Panc1 (cell line): ENCODE data around the gene TTC16. TPM values are rescaled to one million over a fixed set of nuclear protein-coding genes. Genes with fewer than 3 reads are reported as not detected.

Source experiments
- ATAC-seq: fragments of 200-7000 bp; cut with Tn5 transposase; 2 replicates; pipeline ENCODE4 v1.9.1; 2020; ENCODE audit warnings: mild to moderate bottlenecking, moderate library complexity
- BruUV-seq: library from RNA; stranded (reverse); fragments of 400-500 nt; replicated peaks from 2 replicates; lab custom pipeline; 2021; lab: Mats Ljungman, UMichigan
- CTCF ChIA-PET: fragments of 300-600 bp; sonication (Branson Sonifier 250); formaldehyde crosslinking; loops from one replicate; lab custom pipeline; 2022; ENCODE audit warnings: antibody characterized with exemption; lab: Charles Lee
- POLR2A ChIA-PET: fragments of 300-600 bp; sonication (Branson Sonifier 250); formaldehyde crosslinking; loops from one replicate; lab custom pipeline; 2022; ENCODE audit warnings: antibody characterized with exemption; lab: Charles Lee
- DNase-seq: peaks from one replicate; pipeline ENCODE4 v3.0.0-alpha.2; 2010; ENCODE audit warnings: low read depth, low spot score
- H3K27ac ChIP-seq: 2 replicates; pipeline ENCODE4 v1.5.1; 2011; ENCODE audit warnings: mild to moderate bottlenecking, low read length, inconsistent platforms
- H3K27me3 ChIP-seq: fragments of 200-500 bp; sonication (Bioruptor generic); 2 replicates; pipeline ENCODE4 v1.6.0; 2014; ENCODE audit warnings: low read length, inconsistent platforms; ENCODE audit not compliant: control insufficient read depth, insufficient read depth
- H3K36me3 ChIP-seq: fragments of 200-500 bp; sonication (Bioruptor generic); 2 replicates; pipeline ENCODE4 v1.5.1; 2014; ENCODE audit warnings: inconsistent platforms, mild to moderate bottlenecking, low read length, moderate library complexity; ENCODE audit not compliant: control insufficient read depth, insufficient read depth
- H3K4me1 ChIP-seq: 2 replicates; pipeline ENCODE4 v1.5.1; 2011; ENCODE audit warnings: inconsistent platforms, mild to moderate bottlenecking, low read length, moderate library complexity; ENCODE audit not compliant: control insufficient read depth, insufficient read depth
- H3K4me3 ChIP-seq, 2 experiments: 2 replicates each; pipeline ENCODE4 v1.5.1; 2011 to 2012; ENCODE audit warnings: low read depth in 2 of 2, low read length in 2 of 2, mild to moderate bottlenecking in 2 of 2, inconsistent platforms in 1 of 2, moderate library complexity in 1 of 2
- H3K9me3 ChIP-seq: fragments of 200-500 bp; sonication (Bioruptor generic); 2 replicates; pipeline ENCODE4 v1.5.1; 2014; ENCODE audit warnings: low read depth, mild to moderate bottlenecking, inconsistent platforms, low read length, moderate library complexity; ENCODE audit not compliant: control insufficient read depth, insufficient read depth
- CTCF ChIP-seq: fragments of 450-650 bp; IDR thresholded peaks from 2 replicates; pipeline ENCODE4 v1.5.1; 2017; ENCODE audit warnings: mild to moderate bottlenecking
- POLR2AphosphoS5 ChIP-seq: IDR thresholded peaks from 2 replicates; pipeline ENCODE4 v1.6.1; 2012; ENCODE audit warnings: mild to moderate bottlenecking, low read depth, low read length, moderate library complexity
- REST ChIP-seq, 2 experiments: IDR thresholded peaks; 2 replicates each; pipeline ENCODE4 v1.6.1; 2011 to 2012; ENCODE audit warnings: low read depth in 2 of 2, control low read depth in 1 of 2, low read length in 1 of 2, mild to moderate bottlenecking in 1 of 2, moderate library complexity in 1 of 2; ENCODE audit not compliant: insufficient read depth in 1 of 2
- SIN3A ChIP-seq: IDR thresholded peaks from 2 replicates; pipeline ENCODE4 v1.6.1; 2012; ENCODE audit warnings: low read depth, mild to moderate bottlenecking, low read length, moderate library complexity, borderline replicate concordance; ENCODE audit not compliant: insufficient read depth
- TCF7L2 ChIP-seq: IDR thresholded peaks from 2 replicates; pipeline ENCODE4 v1.6.1; 2011; ENCODE audit warnings: mild to moderate bottlenecking, low read depth, low read length, inconsistent platforms
- in situ Hi-C: cut with HindIII; loops from 2 replicates; pipeline ENCODE4 v1.10.0; 2016; ENCODE audit warnings: low sequenced_read_pairs, low pct_unique_long_range_greater_than_20kb
- intact Hi-C: fragments of 100-400 bp; cut with micrococcal nuclease; formaldehyde crosslinking; loops from one replicate; pipeline ENCODE4 v1.10.0; 2022; ENCODE audit not compliant: unreplicated experiment
- total RNA-seq: library from RNA; stranded (reverse); gene quantifications from one replicate; pipeline ENCODE4 v1.2.1, GENCODE V29; 2021; ENCODE audit not compliant: unreplicated experiment

TTC16 gene
- total RNA-seq, 1 experiment from 2014 or later = 0.05 TPM

DNA sequence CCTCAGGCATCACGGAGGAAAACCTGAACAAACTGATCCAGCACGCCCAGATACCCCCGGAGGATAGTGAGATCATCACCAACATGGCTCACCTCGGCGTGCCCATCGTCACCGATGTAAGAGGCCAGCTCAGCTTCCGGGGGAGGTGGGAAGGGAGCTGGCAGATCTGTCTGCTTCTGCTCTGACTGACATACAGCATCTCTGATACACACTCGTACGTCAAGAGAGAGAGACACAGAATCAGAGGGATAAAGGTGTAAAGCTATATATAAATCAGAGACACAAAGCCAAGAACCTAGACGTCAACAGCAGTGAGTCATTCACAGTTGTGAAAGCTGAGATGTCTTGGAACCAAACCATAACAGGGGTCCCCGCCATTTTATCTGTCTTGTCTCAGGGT is 39.2 kb upstream of the TTC16 start:
- CTCF ChIA-PET = no interaction called here
- no peak for ATAC-seq

GRCh38 chr9:127679506-127679905 is 36.4 kb upstream of the TTC16 start:
- H3K27me3 ChIP-seq = no peaks in the 10 kb centered on the region
- H3K27ac ChIP-seq = no peak overlapping the region
- no peaks in the 10 kb centered on the region; the same call in 1 of the 2 replicates for H3K36me3 ChIP-seq
- no peaks in the 10 kb centered on the region for H3K4me1 ChIP-seq
- intact Hi-C loops (no loop called here), in situ Hi-C loops (no loop called here)
- ChIA-PET CTCF (interaction anchor here (0.5 kb wide), 1 partner anchor 42 kb away, joined by 3 read pairs; no protein-coding TSS in a partner anchor), POLR2A (interaction anchor here (0.7 kb wide), 1 partner anchor 205 kb away, joined by 4 read pairs; no protein-coding TSS in a partner anchor)
- BruUV-seq = no TSS peak
- H3K9me3 ChIP-seq = no peaks in the 10 kb centered on the region
- DNase-seq (no peak), ATAC-seq (no peak)
- no peak overlapping the region for H3K4me3 ChIP-seq
- TF ChIP-seq CTCF (no peak), TCF7L2 (no peak), REST (IDR thresholded peaks at IDR 0.05; ENCODE audit: insufficient read depth in 1 of 2, low read depth in 2 of 2, low read length in 1 of 2) (no peak), POLR2AphosphoS5 (no peak), SIN3A (no peak)

More for the DNA sequence above, 39.2 kb upstream of the TTC16 start:
- H3K4me3 ChIP-seq = no peak overlapping the region
- TF ChIP-seq TCF7L2 (no peak), POLR2AphosphoS5 (no peak)
- no TSS peak for BruUV-seq
- intact Hi-C loops (no loop called here), in situ Hi-C loops (no loop called here)
- no peaks in the 10 kb centered on the region; the same call in 1 of the 2 replicates for H3K36me3 ChIP-seq
- H3K27me3 ChIP-seq = no peaks in the 10 kb centered on the region
- no peak for DNase-seq
- H3K4me1 ChIP-seq = no peaks in the 10 kb centered on the region
- no peak overlapping the region for H3K27ac ChIP-seq
- H3K9me3 ChIP-seq = no peaks in the 10 kb centered on the region
- POLR2A ChIA-PET = interaction anchor here (0.5 kb wide), 1 partner anchor 194 kb away, joined by 12 read pairs; no protein-coding TSS in a partner anchor

DNA sequence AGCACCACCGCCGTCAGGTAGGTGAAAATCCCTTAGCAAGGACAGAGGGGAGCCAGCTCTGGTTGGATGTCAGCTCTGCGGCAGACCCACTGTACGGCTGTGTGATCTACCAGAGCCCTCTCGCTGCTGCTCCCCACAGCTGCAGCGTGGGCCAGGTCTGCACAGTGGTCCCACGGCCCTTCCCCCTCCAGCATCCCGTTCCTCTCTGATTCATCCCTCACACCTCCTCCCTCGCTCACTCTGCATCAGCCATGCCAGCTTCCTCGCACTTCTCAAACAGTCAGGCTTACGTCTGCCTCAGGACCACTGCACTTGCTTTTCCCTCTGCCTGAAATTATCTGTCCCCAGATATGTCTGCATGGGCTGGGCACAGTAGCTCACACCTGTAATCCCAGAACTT is 35.7 kb upstream of the TTC16 start:
- intact Hi-C loops = no loop called here
- CTCF ChIA-PET = interaction anchor here (0.5 kb wide), 1 partner anchor 41 kb away, joined by 3 read pairs; no protein-coding TSS in a partner anchor
- H3K4me3 ChIP-seq = no peak overlapping the region
- H3K9me3 ChIP-seq = no peaks in the 10 kb centered on the region
- POLR2A ChIA-PET = no interaction called here
- no peaks in the 10 kb centered on the region for H3K27me3 ChIP-seq
- no peak for TF ChIP-seq CTCF
- TF ChIP-seq SIN3A = no peak
- TF ChIP-seq TCF7L2 = no peak
- no peak for TF ChIP-seq POLR2AphosphoS5
- no peak for TF ChIP-seq REST (IDR thresholded peaks at IDR 0.05; ENCODE audit: insufficient read depth in 1 of 2, low read depth in 2 of 2, low read length in 1 of 2)
- H3K27ac ChIP-seq = no peak overlapping the region
- no TSS peak for BruUV-seq
- in situ Hi-C loops = no loop called here
- DNase-seq (no peak), ATAC-seq (no peak)
- H3K36me3 ChIP-seq = no peaks in the 10 kb centered on the region; the same call in 1 of the 2 replicates
- no peaks in the 10 kb centered on the region for H3K4me1 ChIP-seq
